Measurements from ENCODE around the gene PTS.
"Not testable (repeated sequence)": the region's sequence is repeated elsewhere in the genome, so short reads cannot be mapped to it uniquely, and the experiment has no call there.

Gene PTS

GRCh38 chr11:112226062-112226830, at the start of gene PTS:
PTS (plus strand) TSS chr11:112226428; CDS start chr11:112226444, 16 bp downstream.
- DNase-seq (ENCODE audit: low read depth) = peak; percentile 69

- no peak for DNase-seq (ENCODE audit: low read depth)
Measured at GRCh38 chr11:112177589-112177988, 48.6 kb upstream of the PTS start.

- DNase-seq (ENCODE audit: low read depth) = no peak
Measured at GRCh38 chr11:112178428-112178827, 47.8 kb upstream of the PTS start.

GRCh38 chr11:112178936-112179335, 47.3 kb upstream of the PTS start:
- no peak for DNase-seq (ENCODE audit: low read depth)

- no peak for DNase-seq (ENCODE audit: low read depth)
Measured at GRCh38 chr11:112179601-112180000, 46.6 kb upstream of the PTS start.

GRCh38 chr11:112182867-112183266, 43.4 kb upstream of the PTS start:
- DNase-seq (ENCODE audit: low read depth) = no peak

GRCh38 chr11:112185883-112186282, 40.3 kb upstream of the PTS start:
- DNase-seq (ENCODE audit: low read depth) = no peak

GRCh38 chr11:112186304-112186703, 39.9 kb upstream of the PTS start:
- no peak for DNase-seq (ENCODE audit: low read depth)

GRCh38 chr11:112195113-112195512, 31.1 kb upstream of the PTS start:
- DNase-seq (ENCODE audit: low read depth) = not testable (repeated sequence)

- no peak for DNase-seq (ENCODE audit: low read depth)
Measured at GRCh38 chr11:112195951-112196351, 30.3 kb upstream of the PTS start.

GRCh38 chr11:112196519-112197087, 29.6 kb upstream of the PTS start:
- DNase-seq (ENCODE audit: low read depth) = no peak

GRCh38 chr11:112199101-112199500, 27.1 kb upstream of the PTS start:
- not testable (repeated sequence) for DNase-seq (ENCODE audit: low read depth)

GRCh38 chr11:112200252-112200651, 26.0 kb upstream of the PTS start:
- no peak for DNase-seq (ENCODE audit: low read depth)

GRCh38 chr11:112206071-112206470, 20.2 kb upstream of the PTS start:
- no peak for DNase-seq (ENCODE audit: low read depth)

GRCh38 chr11:112210890-112211289, 15.3 kb upstream of the PTS start:
- no peak for DNase-seq (ENCODE audit: low read depth)

- no peak for DNase-seq (ENCODE audit: low read depth)
Measured at GRCh38 chr11:112211536-112211935, 14.7 kb upstream of the PTS start.

- DNase-seq (ENCODE audit: low read depth) = no peak
Measured at GRCh38 chr11:112212290-112212689, 13.9 kb upstream of the PTS start.

GRCh38 chr11:112212710-112213109, 13.5 kb upstream of the PTS start:
- no peak for DNase-seq (ENCODE audit: low read depth)

- no peak for DNase-seq (ENCODE audit: low read depth)
Measured at GRCh38 chr11:112213753-112214152, 12.5 kb upstream of the PTS start.

GRCh38 chr11:112215621-112216020, 10.6 kb upstream of the PTS start:
- DNase-seq (ENCODE audit: low read depth) = no peak

- no peak for DNase-seq (ENCODE audit: low read depth)
Measured at GRCh38 chr11:112216561-112217105, 9.6 kb upstream of the PTS start.

GRCh38 chr11:112219476-112220232, 6.6 kb upstream of the PTS start:
- peak; percentile 5 for DNase-seq (ENCODE audit: low read depth)
